Measurements from ENCODE around the gene AOC1.

DNA sequence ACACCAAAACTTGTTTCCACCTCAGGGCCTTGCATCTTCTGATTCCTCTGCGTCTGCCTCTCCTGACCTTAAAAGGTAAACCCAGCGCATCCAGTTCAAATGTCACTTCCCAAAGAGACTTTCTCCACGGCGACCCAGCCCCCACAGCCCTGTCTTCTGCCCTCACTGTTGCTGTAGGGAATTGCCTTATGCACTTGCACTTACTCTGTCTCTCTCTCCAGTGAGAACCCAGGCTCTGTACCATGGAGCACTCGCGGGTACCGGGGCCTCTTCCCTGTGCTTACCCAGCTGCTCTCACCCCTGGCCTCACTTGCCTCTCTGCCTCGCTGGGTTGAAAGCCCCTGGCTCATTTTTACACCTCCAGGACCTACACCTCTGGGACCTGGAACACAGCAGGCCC, 48.4 kb downstream of the AOC1 start:
- TF ChIP-seq POLR2AphosphoS5 (IDR thresholded peaks at IDR 0.05; ENCODE audit: low read depth, low read length) (no peak), SIN3A (IDR thresholded peaks at IDR 0.05; ENCODE audit: borderline replicate concordance, insufficient read depth, low read length) (no peak), TAF1 (IDR thresholded peaks at IDR 0.05; ENCODE audit: borderline replicate concordance, insufficient read depth, low read length) (no peak)
- TF ChIP-seq, protein P1, sequence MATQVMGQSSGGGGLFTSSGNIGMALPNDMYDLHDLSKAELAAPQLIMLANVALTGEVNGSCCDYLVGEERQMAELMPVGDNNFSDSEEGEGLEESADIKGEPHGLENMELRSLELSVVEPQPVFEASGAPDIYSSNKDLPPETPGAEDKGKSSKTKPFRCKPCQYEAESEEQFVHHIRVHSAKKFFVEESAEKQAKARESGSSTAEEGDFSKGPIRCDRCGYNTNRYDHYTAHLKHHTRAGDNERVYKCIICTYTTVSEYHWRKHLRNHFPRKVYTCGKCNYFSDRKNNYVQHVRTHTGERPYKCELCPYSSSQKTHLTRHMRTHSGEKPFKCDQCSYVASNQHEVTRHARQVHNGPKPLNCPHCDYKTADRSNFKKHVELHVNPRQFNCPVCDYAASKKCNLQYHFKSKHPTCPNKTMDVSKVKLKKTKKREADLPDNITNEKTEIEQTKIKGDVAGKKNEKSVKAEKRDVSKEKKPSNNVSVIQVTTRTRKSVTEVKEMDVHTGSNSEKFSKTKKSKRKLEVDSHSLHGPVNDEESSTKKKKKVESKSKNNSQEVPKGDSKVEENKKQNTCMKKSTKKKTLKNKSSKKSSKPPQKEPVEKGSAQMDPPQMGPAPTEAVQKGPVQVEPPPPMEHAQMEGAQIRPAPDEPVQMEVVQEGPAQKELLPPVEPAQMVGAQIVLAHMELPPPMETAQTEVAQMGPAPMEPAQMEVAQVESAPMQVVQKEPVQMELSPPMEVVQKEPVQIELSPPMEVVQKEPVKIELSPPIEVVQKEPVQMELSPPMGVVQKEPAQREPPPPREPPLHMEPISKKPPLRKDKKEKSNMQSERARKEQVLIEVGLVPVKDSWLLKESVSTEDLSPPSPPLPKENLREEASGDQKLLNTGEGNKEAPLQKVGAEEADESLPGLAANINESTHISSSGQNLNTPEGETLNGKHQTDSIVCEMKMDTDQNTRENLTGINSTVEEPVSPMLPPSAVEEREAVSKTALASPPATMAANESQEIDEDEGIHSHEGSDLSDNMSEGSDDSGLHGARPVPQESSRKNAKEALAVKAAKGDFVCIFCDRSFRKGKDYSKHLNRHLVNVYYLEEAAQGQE (IDR thresholded peaks at IDR 0.05; ENCODE audit: insufficient read depth in 1 of 2, low read depth in 2 of 2, low read length in 2 of 2): no peak
